ENCODE results near the gene CAB39. TPM values are rescaled to one million over a fixed set of nuclear protein-coding genes. Genes with fewer than 3 reads are reported as not detected.

Gene CAB39
- total RNA-seq, 1 experiment from 2014 or later = 86.1 TPM

DNA sequence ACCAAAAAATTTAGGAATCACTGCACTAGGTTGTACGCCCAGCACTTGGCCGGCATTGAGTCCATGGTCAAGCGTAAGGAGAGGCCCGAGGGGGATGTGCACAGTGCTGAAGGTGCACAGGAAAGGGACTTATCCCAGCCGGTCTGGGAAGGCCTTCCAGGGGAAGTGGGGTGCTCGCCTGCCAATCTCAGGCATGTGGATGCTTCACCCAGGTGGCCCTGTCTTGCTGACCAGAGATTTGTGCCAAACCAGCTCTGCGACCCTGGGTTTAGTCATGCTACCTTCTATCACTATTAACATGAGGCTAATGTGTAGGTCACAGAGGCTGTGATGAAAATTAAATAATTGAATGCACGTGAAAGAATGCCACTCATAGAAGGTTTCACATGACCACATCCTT, 150.4 kb downstream of the CAB39 start:
- no TSS peak for BruUV-seq (replicated peaks)
- no peaks in the 10 kb centered on the region for H4K20me1 ChIP-seq (ENCODE audit: insufficient read depth)

DNA sequence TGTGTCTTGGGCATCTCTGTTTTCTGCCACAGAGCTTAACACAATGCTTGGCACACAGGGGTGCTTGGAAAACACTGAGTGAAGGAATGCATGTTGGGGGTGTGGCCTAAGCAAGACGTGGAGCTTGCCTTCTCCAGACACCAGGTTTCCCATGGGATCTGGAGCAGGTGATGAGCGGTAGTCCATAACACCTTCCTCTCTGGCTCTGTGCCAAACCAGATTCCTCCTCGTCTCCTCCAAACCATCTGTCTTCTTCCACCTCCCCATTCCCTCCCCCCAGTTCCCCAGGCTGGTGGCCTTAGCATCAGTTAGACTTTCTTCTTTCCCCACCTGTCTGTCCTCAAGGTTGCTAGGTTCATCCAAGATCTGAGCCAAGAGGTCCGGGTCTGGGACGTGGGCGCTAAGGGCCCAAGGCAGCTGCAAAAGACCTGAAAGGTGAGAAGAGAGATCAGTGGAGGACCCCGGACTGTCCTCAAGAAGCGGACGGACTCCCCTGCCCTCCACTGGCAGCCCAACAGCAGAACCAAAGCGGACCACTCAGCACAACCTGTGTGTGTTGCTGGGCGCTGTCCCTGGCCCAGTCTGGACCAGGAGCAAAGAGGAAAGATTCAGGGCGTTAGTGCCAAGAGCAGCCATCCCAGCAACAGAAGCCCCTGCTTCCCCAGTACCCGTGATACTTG, 150.9 kb downstream of the CAB39 start:
- intact Hi-C loops (cut with micrococcal nuclease; ENCODE audit: unreplicated experiment) = no loop called here
- H3F3A ChIP-seq (ENCODE audit: insufficient read depth, low read depth) = peaks cover 5% of the 10 kb centered on the region; the same call in 1 of the 2 replicates
- H4K20me1 ChIP-seq (ENCODE audit: insufficient read depth) = no peaks in the 10 kb centered on the region
- no peaks in the 10 kb centered on the region; the same call in 1 of the 2 replicates for H3K9me3 ChIP-seq (ENCODE audit: insufficient read depth, low read depth)
- TF ChIP-seq EZH2 (IDR thresholded peaks at IDR 0.05; ENCODE audit: low read depth) = no peak
- TF ChIP-seq, protein P1, sequence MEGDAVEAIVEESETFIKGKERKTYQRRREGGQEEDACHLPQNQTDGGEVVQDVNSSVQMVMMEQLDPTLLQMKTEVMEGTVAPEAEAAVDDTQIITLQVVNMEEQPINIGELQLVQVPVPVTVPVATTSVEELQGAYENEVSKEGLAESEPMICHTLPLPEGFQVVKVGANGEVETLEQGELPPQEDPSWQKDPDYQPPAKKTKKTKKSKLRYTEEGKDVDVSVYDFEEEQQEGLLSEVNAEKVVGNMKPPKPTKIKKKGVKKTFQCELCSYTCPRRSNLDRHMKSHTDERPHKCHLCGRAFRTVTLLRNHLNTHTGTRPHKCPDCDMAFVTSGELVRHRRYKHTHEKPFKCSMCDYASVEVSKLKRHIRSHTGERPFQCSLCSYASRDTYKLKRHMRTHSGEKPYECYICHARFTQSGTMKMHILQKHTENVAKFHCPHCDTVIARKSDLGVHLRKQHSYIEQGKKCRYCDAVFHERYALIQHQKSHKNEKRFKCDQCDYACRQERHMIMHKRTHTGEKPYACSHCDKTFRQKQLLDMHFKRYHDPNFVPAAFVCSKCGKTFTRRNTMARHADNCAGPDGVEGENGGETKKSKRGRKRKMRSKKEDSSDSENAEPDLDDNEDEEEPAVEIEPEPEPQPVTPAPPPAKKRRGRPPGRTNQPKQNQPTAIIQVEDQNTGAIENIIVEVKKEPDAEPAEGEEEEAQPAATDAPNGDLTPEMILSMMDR (conservative IDR thresholded peaks at IDR 0.05) = no peak
- H3K27me3 ChIP-seq (ENCODE audit: insufficient read depth, low read depth) = peaks cover 13% of the 10 kb centered on the region; the same call in 1 of the 2 replicates
- DNase-seq = no peak
- no peaks in the 10 kb centered on the region for H3K79me2 ChIP-seq (ENCODE audit: low read depth)
- POLR2A ChIA-PET (ENCODE audit: unreplicated experiment) = no interaction called here
- no peak overlapping the region for H3K27ac ChIP-seq
- no peak overlapping the region for H3K4me3 ChIP-seq
- CTCF ChIA-PET = no interaction called here
- no peak overlapping the region for H3K4me2 ChIP-seq
- H2AFZ ChIP-seq = no peak overlapping the region
- no TSS peak for BruUV-seq (replicated peaks)
- no peaks in the 10 kb centered on the region for H3K36me3 ChIP-seq (ENCODE audit: low read depth)
- no peaks in the 10 kb centered on the region; the same call in 1 of the 2 replicates for H3K4me1 ChIP-seq (replicated peaks; ENCODE audit: insufficient read depth)
- H3K9me2 ChIP-seq (ENCODE audit: insufficient read depth) = no peaks in the 10 kb centered on the region

More for the DNA sequence above, 150.4 kb downstream of the CAB39 start:
- peaks cover 13% of the 10 kb centered on the region; the same call in 1 of the 2 replicates for H3K27me3 ChIP-seq (ENCODE audit: insufficient read depth, low read depth)
- no peak overlapping the region for H2AFZ ChIP-seq
- no peak for DNase-seq
- intact Hi-C loops (cut with micrococcal nuclease; ENCODE audit: unreplicated experiment) = no loop called here
- no peak overlapping the region for H3K27ac ChIP-seq
- no peak for TF ChIP-seq EZH2 (IDR thresholded peaks at IDR 0.05; ENCODE audit: low read depth)
- TF ChIP-seq, protein P1 (conservative IDR thresholded peaks at IDR 0.05) = no peak
- H3K9me2 ChIP-seq (ENCODE audit: insufficient read depth) = no peaks in the 10 kb centered on the region
- H3K4me3 ChIP-seq = no peak overlapping the region
- no peaks in the 10 kb centered on the region for H3K79me2 ChIP-seq (ENCODE audit: low read depth)
- no peak overlapping the region for H3K4me2 ChIP-seq
- H3K36me3 ChIP-seq (ENCODE audit: low read depth) = no peaks in the 10 kb centered on the region
- POLR2A ChIA-PET (ENCODE audit: unreplicated experiment) = no interaction called here
- CTCF ChIA-PET = no interaction called here
- H3K4me1 ChIP-seq (replicated peaks; ENCODE audit: insufficient read depth) = no peaks in the 10 kb centered on the region; the same call in 1 of the 2 replicates
- H3F3A ChIP-seq (ENCODE audit: insufficient read depth, low read depth) = peaks cover 5% of the 10 kb centered on the region; the same call in 1 of the 2 replicates
- no peaks in the 10 kb centered on the region; the same call in 1 of the 2 replicates for H3K9me3 ChIP-seq (ENCODE audit: insufficient read depth, low read depth)

DNA sequence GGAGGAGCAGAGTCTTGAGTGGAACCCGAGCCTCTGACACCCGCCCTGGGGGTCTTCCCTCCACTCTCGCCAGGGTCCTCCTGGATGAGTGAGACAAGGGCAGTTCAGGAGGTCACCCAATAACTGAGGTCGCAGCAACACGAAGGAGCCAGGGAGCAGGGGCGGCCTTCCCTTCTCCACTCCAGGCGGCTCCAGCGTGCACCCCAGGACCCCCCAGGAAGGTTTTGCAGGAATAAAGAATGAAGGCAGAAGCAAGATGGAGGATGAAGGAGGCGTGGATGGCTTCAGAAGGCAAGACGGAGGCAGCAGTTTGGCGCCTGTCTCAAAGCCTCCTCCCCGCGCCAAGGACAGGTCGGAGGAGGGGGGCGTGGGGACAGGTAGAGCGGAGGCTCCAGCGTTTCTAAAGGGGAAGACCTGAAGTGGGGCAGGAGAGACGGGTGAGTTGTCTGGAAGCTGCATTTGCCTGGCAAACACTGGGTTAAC, 151.5 kb downstream of the CAB39 start:
- no peak for DNase-seq
- CTCF ChIA-PET = no interaction called here
- POLR2A ChIA-PET (ENCODE audit: unreplicated experiment) = interaction anchor here (0.7 kb wide), 1 partner anchor 880 kb away, joined by 3 read pairs; no protein-coding TSS in a partner anchor
- no TSS peak for BruUV-seq (replicated peaks)
- no peaks in the 10 kb centered on the region for H3K9me3 ChIP-seq (ENCODE audit: insufficient read depth, low read depth)
- no peaks in the 10 kb centered on the region for H3K36me3 ChIP-seq (ENCODE audit: low read depth)
- peak overlapping the region; percentile 84 for H3K4me3 ChIP-seq
- no peaks in the 10 kb centered on the region for H3K9me2 ChIP-seq (ENCODE audit: insufficient read depth)
- no peaks in the 10 kb centered on the region; the same call in 1 of the 2 replicates for H3K4me1 ChIP-seq (replicated peaks; ENCODE audit: insufficient read depth)
- TF ChIP-seq, protein P1 (conservative IDR thresholded peaks at IDR 0.05) = no peak
- no peak for TF ChIP-seq EZH2 (IDR thresholded peaks at IDR 0.05; ENCODE audit: low read depth)
- no peak overlapping the region for H3K27ac ChIP-seq
- peak overlapping the region; percentile 95 for H2AFZ ChIP-seq
- intact Hi-C loops (cut with micrococcal nuclease; ENCODE audit: unreplicated experiment) = no loop called here
- no peaks in the 10 kb centered on the region for H3K79me2 ChIP-seq (ENCODE audit: low read depth)
- peaks cover 5% of the 10 kb centered on the region; the same call in 1 of the 2 replicates for H3F3A ChIP-seq (ENCODE audit: insufficient read depth, low read depth)
- H3K4me2 ChIP-seq = peak overlapping the region; percentile 93
- peaks cover 13% of the 10 kb centered on the region; the same call in 1 of the 2 replicates for H3K27me3 ChIP-seq (ENCODE audit: insufficient read depth, low read depth)
- H4K20me1 ChIP-seq (ENCODE audit: insufficient read depth) = no peaks in the 10 kb centered on the region

Measured in PC-9 (cell line).